Measurements from ENCODE around the gene CADPS2.

The CADPS2 gene

GRCh38 chr7:122789156-122789555 is 97.1 kb downstream of the CADPS2 start:
- in situ Hi-C loops (cut with HindIII; ENCODE audit: low sequenced_read_pairs), result no loop called here

- in situ Hi-C loops (cut with HindIII; ENCODE audit: low sequenced_read_pairs), result no loop called here
Observed at GRCh38 chr7:122770686-122771335, 115.4 kb downstream of the CADPS2 start.

- in situ Hi-C loops (cut with HindIII; ENCODE audit: low sequenced_read_pairs), result no loop called here
Observed at GRCh38 chr7:122768827-122769226, 117.4 kb downstream of the CADPS2 start.

GRCh38 chr7:122767339-122767738 is 118.9 kb downstream of the CADPS2 start:
- in situ Hi-C loops (cut with HindIII; ENCODE audit: low sequenced_read_pairs), result no loop called here

GRCh38 chr7:122766593-122766992 is 119.7 kb downstream of the CADPS2 start:
- in situ Hi-C loops (cut with HindIII; ENCODE audit: low sequenced_read_pairs), result no loop called here

- in situ Hi-C loops (cut with HindIII; ENCODE audit: low sequenced_read_pairs), result no loop called here
Observed at GRCh38 chr7:122764902-122765301, 121.4 kb downstream of the CADPS2 start.

GRCh38 chr7:122764020-122764419 is 122.2 kb downstream of the CADPS2 start:
- in situ Hi-C loops (cut with HindIII; ENCODE audit: low sequenced_read_pairs), result no loop called here

- in situ Hi-C loops (cut with HindIII; ENCODE audit: low sequenced_read_pairs), result no loop called here
Observed at GRCh38 chr7:122762071-122762470, 124.2 kb downstream of the CADPS2 start.

- in situ Hi-C loops (cut with HindIII; ENCODE audit: low sequenced_read_pairs), result no loop called here
Observed at GRCh38 chr7:122758501-122758900, 127.8 kb downstream of the CADPS2 start.

- in situ Hi-C loops (cut with HindIII; ENCODE audit: low sequenced_read_pairs), result no loop called here
Observed at GRCh38 chr7:122756860-122757259, 129.4 kb downstream of the CADPS2 start.

GRCh38 chr7:122755696-122756095 is 130.6 kb downstream of the CADPS2 start:
- in situ Hi-C loops (cut with HindIII; ENCODE audit: low sequenced_read_pairs), result no loop called here

GRCh38 chr7:122752583-122752982 is 133.7 kb downstream of the CADPS2 start:
- in situ Hi-C loops (cut with HindIII; ENCODE audit: low sequenced_read_pairs), result no loop called here

GRCh38 chr7:122750389-122750788 is 135.9 kb downstream of the CADPS2 start:
- in situ Hi-C loops (cut with HindIII; ENCODE audit: low sequenced_read_pairs), result no loop called here

GRCh38 chr7:122748195-122748594 is 138.1 kb downstream of the CADPS2 start:
- in situ Hi-C loops (cut with HindIII; ENCODE audit: low sequenced_read_pairs), result no loop called here

GRCh38 chr7:122746948-122747347 is 139.3 kb downstream of the CADPS2 start:
- in situ Hi-C loops (cut with HindIII; ENCODE audit: low sequenced_read_pairs), result no loop called here

GRCh38 chr7:122743211-122743610 is 143.0 kb downstream of the CADPS2 start:
- in situ Hi-C loops (cut with HindIII; ENCODE audit: low sequenced_read_pairs), result no loop called here

- in situ Hi-C loops (cut with HindIII; ENCODE audit: low sequenced_read_pairs), result no loop called here
Observed at GRCh38 chr7:122738947-122739346, 147.3 kb downstream of the CADPS2 start.

GRCh38 chr7:122736183-122736582 is 150.1 kb downstream of the CADPS2 start:
- in situ Hi-C loops (cut with HindIII; ENCODE audit: low sequenced_read_pairs), result no loop called here

GRCh38 chr7:122727759-122728158 is 158.5 kb downstream of the CADPS2 start:
- in situ Hi-C loops (cut with HindIII; ENCODE audit: low sequenced_read_pairs), result no loop called here

GRCh38 chr7:122727354-122727753 is 158.9 kb downstream of the CADPS2 start:
- in situ Hi-C loops (cut with HindIII; ENCODE audit: low sequenced_read_pairs), result no loop called here

- in situ Hi-C loops (cut with HindIII; ENCODE audit: low sequenced_read_pairs), result no loop called here
Observed at GRCh38 chr7:122726881-122727280, 159.4 kb downstream of the CADPS2 start.

- in situ Hi-C loops (cut with HindIII; ENCODE audit: low sequenced_read_pairs), result no loop called here
Observed at GRCh38 chr7:122724366-122724765, 161.9 kb downstream of the CADPS2 start.

GRCh38 chr7:122719010-122719578 is 167.2 kb downstream of the CADPS2 start:
- in situ Hi-C loops (cut with HindIII; ENCODE audit: low sequenced_read_pairs), result no loop called here
